CD4-positive, alpha-beta T cell treated with Interleukin-6 at 100 ng/mL for 8 hours (primary cell): ENCODE data around the gene ZNF443.
"Not testable (repeated sequence)": the region's sequence is repeated elsewhere in the genome, so short reads cannot be mapped to it uniquely, and the experiment has no call there.

Experiments
- DNase-seq: peaks from one replicate; pipeline ENCODE4 v3.0.0-alpha.2; 2020; ENCODE audit warnings: mixed read lengths, low spot score

ZNF443 gene

GRCh38 chr19:12417273-12417672 lies 23.5 kb downstream of the ZNF443 start:
- not testable (repeated sequence) for DNase-seq

- DNase-seq, result no peak
Observed at GRCh38 chr19:12411893-12412292, 28.9 kb downstream of the ZNF443 start.

- DNase-seq, result peak; percentile 82
Observed at GRCh38 chr19:12400633-12401502, 40.0 kb downstream of the ZNF443 start, which contains the start of gene ZNF799. TSS of gene ZNF799 (minus strand) at chr19:12401271. CDS start at chr19:12401070, 201 bp downstream.

GRCh38 chr19:12399901-12400632 lies 40.8 kb downstream of the ZNF443 start:
- not testable (repeated sequence) for DNase-seq

- not testable (repeated sequence) for DNase-seq
Observed at GRCh38 chr19:12391148-12391547, 49.7 kb downstream of the ZNF443 start.

GRCh38 chr19:12386365-12386764 lies 54.5 kb downstream of the ZNF443 start:
- not testable (repeated sequence) for DNase-seq

GRCh38 chr19:12380444-12380737 lies 60.4 kb downstream of the ZNF443 start:
- no peak for DNase-seq

- no peak for DNase-seq
Observed at GRCh38 chr19:12379732-12380443, 60.9 kb downstream of the ZNF443 start.
